ENCODE measurements around the gene DAGLA. TPM values are rescaled to one million over a fixed set of nuclear protein-coding genes. Genes with fewer than 3 reads are reported as not detected.
A peak's percentile ranks its signal among the peaks of the same experiment; 100 is the strongest.

The DAGLA gene
- total RNA-seq, 1 experiment from 2014 or later: 4.5 TPM

DNA sequence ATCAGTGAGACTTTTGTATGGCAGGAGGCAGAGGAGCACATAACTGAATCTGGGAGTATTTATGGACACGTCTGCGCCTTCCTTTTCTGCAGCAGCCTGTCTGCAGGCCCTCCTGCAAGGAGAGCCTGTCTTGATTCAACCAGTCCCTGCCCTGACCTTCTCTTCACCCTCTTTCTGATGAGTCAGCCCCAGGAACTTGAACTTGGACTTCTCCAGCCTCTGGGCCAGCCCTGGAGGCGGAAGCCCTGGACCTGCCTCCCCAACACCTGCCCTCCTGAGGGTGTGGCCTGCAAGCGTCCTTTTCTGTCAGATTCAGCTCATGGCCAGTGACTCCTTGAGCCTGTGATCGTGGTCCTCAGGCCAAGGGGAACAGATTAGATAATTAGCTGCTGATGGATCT lies 20.0 kb downstream of the DAGLA start:
- H3K18ac ChIP-seq (ENCODE audit: insufficient read length, low read depth, low read length): no peak overlapping the region
- H3K56ac ChIP-seq (ENCODE audit: insufficient read length, low read depth, low read length): no peak overlapping the region
- H2BK15ac ChIP-seq (ENCODE audit: low read depth, low read length): no peak overlapping the region
- H3K4me1 Mint-ChIP-seq: peaks cover 35 to 55% of the 10 kb centered on the region in 2 experiments
- no peaks in the 10 kb centered on the region for H4K20me1 ChIP-seq (ENCODE audit: control insufficient read depth, insufficient read depth, insufficient read length)
- H2BK20ac ChIP-seq (ENCODE audit: low read depth, low read length, poor library complexity, severe bottlenecking): no peak overlapping the region
- H3K36me3 Mint-ChIP-seq (ENCODE audit: insufficient read depth in 1 of 3, low read depth in 3 of 3): no peaks in the 10 kb centered on the region
- H2BK5ac ChIP-seq (ENCODE audit: insufficient read length, low read length): no peak overlapping the region
- no CpG with 5 or more reads among the region's 5 CpGs for WGBS (ENCODE audit: extremely low coverage, insufficient read length, low lambda C conversion rate)
- no peak overlapping the region for H3K27ac ChIP-seq (ENCODE audit: insufficient read length, low read depth, low read length)
- H3K23ac ChIP-seq (ENCODE audit: insufficient read length, low read depth, low read length): no peak overlapping the region
- H3K9me3 ChIP-seq (ENCODE audit: control insufficient read depth, low read depth, low read length): no peaks in the 10 kb centered on the region
- H2BK12ac ChIP-seq (ENCODE audit: insufficient read length, low read depth, low read length): no peak overlapping the region
- H3K79me1 ChIP-seq (ENCODE audit: insufficient read depth, low read depth, low read length, poor library complexity, severe bottlenecking): no peaks in the 10 kb centered on the region
- H3K9ac ChIP-seq (ENCODE audit: extremely low read depth, insufficient read length, low read length): no peak overlapping the region
- no peak overlapping the region for H2BK120ac ChIP-seq (ENCODE audit: low read depth, low read length, poor library complexity, severe bottlenecking)
- no peaks in the 10 kb centered on the region for H3K27me3 ChIP-seq (ENCODE audit: insufficient read depth, low read length)
- no peaks in the 10 kb centered on the region for H3K79me2 ChIP-seq (ENCODE audit: insufficient read depth, low read length)
- no peak overlapping the region for H3K14ac ChIP-seq (ENCODE audit: insufficient read depth, low read length)
- H4K8ac ChIP-seq (replicated peaks; ENCODE audit: insufficient read length, low read depth, low read length): no peak overlapping the region
- no peak overlapping the region for H3K4me3 Mint-ChIP-seq
- H4K5ac ChIP-seq (ENCODE audit: insufficient read length, low read depth, low read length): no peak overlapping the region
- peaks cover 4% of the 10 kb centered on the region for H3K27me3 Mint-ChIP-seq (ENCODE audit: low read depth)
- H2AFZ ChIP-seq (ENCODE audit: low read length): no peak overlapping the region
- H2AK5ac ChIP-seq (ENCODE audit: insufficient read length, low read length): no peak overlapping the region
- no peaks in the 10 kb centered on the region for H3K23me2 ChIP-seq (ENCODE audit: insufficient read length, low read depth, low read length, poor library complexity, severe bottlenecking)
- H3K4ac ChIP-seq (ENCODE audit: low read depth, low read length): no peak overlapping the region
- no peak overlapping the region for H3K4me2 ChIP-seq (ENCODE audit: insufficient read depth, insufficient read length, low read length)
- H3K9me3 Mint-ChIP-seq: no peaks in the 10 kb centered on the region; a peak in 1 of 5 replicates
- H3K27ac Mint-ChIP-seq: no peak overlapping the region
- H3K4me1 ChIP-seq (ENCODE audit: insufficient read depth, low read length): peaks cover 4% of the 10 kb centered on the region; the same call in 1 of the 2 replicates
- TF ChIP-seq, protein P1, sequence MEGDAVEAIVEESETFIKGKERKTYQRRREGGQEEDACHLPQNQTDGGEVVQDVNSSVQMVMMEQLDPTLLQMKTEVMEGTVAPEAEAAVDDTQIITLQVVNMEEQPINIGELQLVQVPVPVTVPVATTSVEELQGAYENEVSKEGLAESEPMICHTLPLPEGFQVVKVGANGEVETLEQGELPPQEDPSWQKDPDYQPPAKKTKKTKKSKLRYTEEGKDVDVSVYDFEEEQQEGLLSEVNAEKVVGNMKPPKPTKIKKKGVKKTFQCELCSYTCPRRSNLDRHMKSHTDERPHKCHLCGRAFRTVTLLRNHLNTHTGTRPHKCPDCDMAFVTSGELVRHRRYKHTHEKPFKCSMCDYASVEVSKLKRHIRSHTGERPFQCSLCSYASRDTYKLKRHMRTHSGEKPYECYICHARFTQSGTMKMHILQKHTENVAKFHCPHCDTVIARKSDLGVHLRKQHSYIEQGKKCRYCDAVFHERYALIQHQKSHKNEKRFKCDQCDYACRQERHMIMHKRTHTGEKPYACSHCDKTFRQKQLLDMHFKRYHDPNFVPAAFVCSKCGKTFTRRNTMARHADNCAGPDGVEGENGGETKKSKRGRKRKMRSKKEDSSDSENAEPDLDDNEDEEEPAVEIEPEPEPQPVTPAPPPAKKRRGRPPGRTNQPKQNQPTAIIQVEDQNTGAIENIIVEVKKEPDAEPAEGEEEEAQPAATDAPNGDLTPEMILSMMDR (conservative IDR thresholded peaks at IDR 0.05): no peak
- H3T11ph ChIP-seq (ENCODE audit: low read length): no peak overlapping the region
- H4K91ac ChIP-seq (ENCODE audit: insufficient read length, low read depth, low read length): no peak overlapping the region
- DNase-seq: peak; percentile 72

Data from H9 (cell line).